MM.1S (cell line): ENCODE data around the gene AP1G2.

ENCODE experiments used
- DNase-seq: peaks from one replicate; pipeline ENCODE4 v3.0.0-alpha.2; 2015
- H2AFZ ChIP-seq: fragments of 300-600 bp; sonication (generic); 2 replicates; pipeline ENCODE4 v1.6.0; 2016; ENCODE audit warnings: antibody characterized with exemption, low read length
- H3F3A ChIP-seq: fragments of 300-600 bp; sonication (generic); 2 replicates; pipeline ENCODE4 v1.6.1; 2016; ENCODE audit warnings: mild to moderate bottlenecking, antibody characterized with exemption, low read length, moderate library complexity, mixed read lengths; ENCODE audit not compliant: insufficient read depth
- H3K27ac ChIP-seq: fragments of 300-600 bp; sonication (generic); 2 replicates; pipeline ENCODE4 v1.5.1; 2016; ENCODE audit warnings: mild to moderate bottlenecking, low read length
- H3K27me3 ChIP-seq: fragments of 300-600 bp; sonication (generic); replicated peaks from 2 replicates; pipeline ENCODE4 v1.6.0; 2016; ENCODE audit warnings: low read length; ENCODE audit not compliant: insufficient read depth
- H3K36me3 ChIP-seq: fragments of 300-600 bp; sonication (generic); replicated peaks from 2 replicates; pipeline ENCODE4 v1.6.1; 2016; ENCODE audit warnings: mild to moderate bottlenecking, low read length, mixed read lengths; ENCODE audit not compliant: insufficient read depth
- H3K4me1 ChIP-seq: fragments of 300-600 bp; sonication (generic); 2 replicates; pipeline ENCODE4 v1.6.1; 2016; ENCODE audit warnings: low read length, mixed read lengths
- H3K4me2 ChIP-seq: fragments of 300-600 bp; sonication (generic); 2 replicates; pipeline ENCODE4 v1.6.0; 2016; ENCODE audit warnings: low read depth, low read length
- H3K4me3 ChIP-seq: fragments of 300-600 bp; sonication (generic); 2 replicates; pipeline ENCODE4 v1.5.1; 2016; ENCODE audit warnings: low read length, mixed read lengths
- H3K79me2 ChIP-seq: fragments of 300-600 bp; sonication (generic); 2 replicates; pipeline ENCODE4 v1.6.1; 2016; ENCODE audit warnings: mixed run types, low read length, mixed read lengths
- H3K9ac ChIP-seq: fragments of 300-600 bp; sonication (generic); 2 replicates; pipeline ENCODE4 v1.6.1; 2016; ENCODE audit warnings: low read length, mixed read lengths
- H3K9me2 ChIP-seq: fragments of 300-600 bp; sonication (generic); replicated peaks from 2 replicates; pipeline ENCODE4 v1.6.1; 2016; ENCODE audit warnings: mild to moderate bottlenecking, low read length, mixed read lengths; ENCODE audit not compliant: insufficient read depth
- H3K9me3 ChIP-seq: fragments of 300-600 bp; sonication (generic); replicated peaks from 2 replicates; pipeline ENCODE4 v1.6.1; 2016; ENCODE audit warnings: mild to moderate bottlenecking, low read length, mixed read lengths; ENCODE audit not compliant: insufficient read depth
- H4K20me1 ChIP-seq: fragments of 300-600 bp; sonication (generic); 2 replicates; pipeline ENCODE4 v1.6.1; 2016; ENCODE audit warnings: mild to moderate bottlenecking, low read length, moderate library complexity, mixed read lengths; ENCODE audit not compliant: insufficient read depth
- CTCF ChIP-seq: fragments of 300-600 bp; sonication (generic); IDR thresholded peaks from 2 replicates; pipeline ENCODE4 v1.5.1; 2016; ENCODE audit warnings: antibody characterized with exemption, low read length, mixed read lengths
- EZH2 ChIP-seq: fragments of 300-600 bp; sonication (generic); optimal IDR thresholded peaks from 2 replicates; pipeline ENCODE3; 2017; ENCODE audit warnings: low read depth, mild to moderate bottlenecking, antibody characterized with exemption, low read length, mixed read lengths
- EZH2phosphoT487 ChIP-seq: fragments of 300-600 bp; sonication (generic); IDR thresholded peaks from 2 replicates; pipeline ENCODE4 v1.6.1; 2018; ENCODE audit warnings: antibody characterized with exemption, low read length

AP1G2 gene

GRCh38 chr14:23604148-23604547 lies 36.6 kb upstream of the AP1G2 start:
- H3K27ac ChIP-seq, result no peak overlapping the region
- no peaks in the 10 kb centered on the region for H3K9me2 ChIP-seq
- no peaks in the 10 kb centered on the region for H3F3A ChIP-seq
- H3K9ac ChIP-seq, result no peak overlapping the region
- H3K79me2 ChIP-seq, result no peaks in the 10 kb centered on the region
- no peaks in the 10 kb centered on the region for H3K9me3 ChIP-seq
- TF ChIP-seq EZH2 (no peak), EZH2phosphoT487 (no peak), CTCF (no peak)
- no peaks in the 10 kb centered on the region for H4K20me1 ChIP-seq
- no peak overlapping the region for H3K4me3 ChIP-seq
- no peaks in the 10 kb centered on the region for H3K4me1 ChIP-seq
- H3K27me3 ChIP-seq, result no peaks in the 10 kb centered on the region
- H3K4me2 ChIP-seq, result no peak overlapping the region
- no peaks in the 10 kb centered on the region for H3K36me3 ChIP-seq
- H2AFZ ChIP-seq, result no peak overlapping the region
- no peak for DNase-seq

GRCh38 chr14:23603103-23603502 lies 35.5 kb upstream of the AP1G2 start:
- H3K36me3 ChIP-seq, result no peaks in the 10 kb centered on the region
- no peaks in the 10 kb centered on the region for H4K20me1 ChIP-seq
- no peak overlapping the region for H3K9ac ChIP-seq

GRCh38 chr14:23602181-23603095 lies 34.8 kb upstream of the AP1G2 start:
- Histone ChIP-seq H3K9ac (no peak overlapping the region), H3K4me2 (no peak overlapping the region), H4K20me1 (no peaks in the 10 kb centered on the region), H3F3A (no peaks in the 10 kb centered on the region), H3K79me2 (no peaks in the 10 kb centered on the region), H3K27me3 (no peaks in the 10 kb centered on the region), H3K4me3 (no peak overlapping the region), H3K9me3 (no peaks in the 10 kb centered on the region), H3K27ac (no peak overlapping the region), H3K36me3 (no peaks in the 10 kb centered on the region), H3K4me1 (no peaks in the 10 kb centered on the region), H2AFZ (no peak overlapping the region), H3K9me2 (no peaks in the 10 kb centered on the region)
- DNase-seq, result no peak
- TF ChIP-seq EZH2 (no peak), EZH2phosphoT487 (no peak), CTCF (no peak)

More at GRCh38 chr14:23603103-23603502, 35.5 kb upstream of the AP1G2 start:
- H3K27me3 ChIP-seq, result no peaks in the 10 kb centered on the region
- no peak overlapping the region for H2AFZ ChIP-seq
- H3K27ac ChIP-seq, result no peak overlapping the region
- H3K4me1 ChIP-seq, result no peaks in the 10 kb centered on the region
- DNase-seq, result no peak
- no peak overlapping the region for H3K4me3 ChIP-seq
- no peaks in the 10 kb centered on the region for H3K79me2 ChIP-seq
- H3K4me2 ChIP-seq, result no peak overlapping the region
- H3K9me2 ChIP-seq, result no peaks in the 10 kb centered on the region
- no peaks in the 10 kb centered on the region for H3K9me3 ChIP-seq
- no peaks in the 10 kb centered on the region for H3F3A ChIP-seq
- TF ChIP-seq EZH2, result no peak
- TF ChIP-seq CTCF, result no peak
- TF ChIP-seq EZH2phosphoT487, result no peak
